Superior temporal gyrus (tissue), 1 donor: ENCODE measurements around the gene SP7.
"Not testable (repeated sequence)": the region's sequence is repeated elsewhere in the genome, so short reads cannot be mapped to it uniquely, and the experiment has no call there.

ENCODE experiments used
- DNase-seq: peaks from one replicate; pipeline ENCODE4 v3.0.0-alpha.2; 2016; ENCODE audit errors: extremely low spot score

The SP7 gene

GRCh38 chr12:53336181-53336681 is at the start of gene SP7:
TSS of gene SP7 (minus strand) at chr12:53336354. CDS start at chr12:53335646, 708 bp downstream.
- no peak for DNase-seq

- no peak for DNase-seq
Observed at GRCh38 chr12:53383258-53383657, 47.1 kb upstream of the SP7 start.

GRCh38 chr12:53381731-53382630 is 45.8 kb upstream of the SP7 start:
- DNase-seq, result peak; percentile 57

- DNase-seq, result no peak
Observed at GRCh38 chr12:53380794-53381730, 44.9 kb upstream of the SP7 start.

- DNase-seq, result peak; percentile 71
Observed at GRCh38 chr12:53380104-53380793, 44.1 kb upstream of the SP7 start, which contains the start of gene SP1. TSS of gene SP1 (plus strand) at chr12:53380176. CDS start at chr12:53380292, 116 bp downstream.

GRCh38 chr12:53379389-53380103 is 43.4 kb upstream of the SP7 start:
- DNase-seq, result peak; percentile 100

GRCh38 chr12:53378724-53379388 is 42.7 kb upstream of the SP7 start:
- no peak for DNase-seq

- DNase-seq, result no peak
Observed at GRCh38 chr12:53378222-53378621, 42.1 kb upstream of the SP7 start.

- DNase-seq, result no peak
Observed at GRCh38 chr12:53376747-53377146, 40.6 kb upstream of the SP7 start.

- DNase-seq, result not testable (repeated sequence)
Observed at GRCh38 chr12:53374277-53374676, 38.1 kb upstream of the SP7 start.

- peak; percentile 9 for DNase-seq
Observed at GRCh38 chr12:53373554-53374133, 37.5 kb upstream of the SP7 start.

- no peak for DNase-seq
Observed at GRCh38 chr12:53365245-53365904, 29.2 kb upstream of the SP7 start.

GRCh38 chr12:53361638-53362037 is 25.5 kb upstream of the SP7 start:
- not testable (repeated sequence) for DNase-seq

- no peak for DNase-seq
Observed at GRCh38 chr12:53358836-53359419, 22.8 kb upstream of the SP7 start.

- DNase-seq, result no peak
Observed at GRCh38 chr12:53355121-53355520, 19.0 kb upstream of the SP7 start.

- DNase-seq, result no peak
Observed at GRCh38 chr12:53353257-53353655, 17.1 kb upstream of the SP7 start.

GRCh38 chr12:53352331-53353256 is 16.4 kb upstream of the SP7 start:
- DNase-seq, result peak; percentile 97

- DNase-seq, result no peak
Observed at GRCh38 chr12:53347905-53348304, 11.8 kb upstream of the SP7 start.
